Transverse colon (tissue), 3 donors: ENCODE measurements around the gene HOXD10.

Source experiments
- CTCF ChIP-seq, 5 experiments: fragments of 200-600 bp in 3 of 5; fragments of 450-650 bp in 2 of 5; sonication (generic) in 3 of 5; IDR thresholded peaks; 1 replicate in 2 of 5; 2 replicates in 3 of 5; pipeline ENCODE4 v1.5.1; 2016 to 2017; ENCODE audit warnings: antibody characterized with exemption in 5 of 5, inconsistent platforms in 3 of 5, mild to moderate bottlenecking in 2 of 5, moderate library complexity in 1 of 5
- EP300 ChIP-seq: sonication (generic); formaldehyde crosslinking; IDR thresholded peaks from one replicate; pipeline ENCODE4 v1.6.1; 2017; ENCODE audit warnings: antibody characterized with exemption, low read depth
- POLR2A ChIP-seq: fragments of 450-650 bp; IDR thresholded peaks from one replicate; pipeline ENCODE4 v1.6.1; 2016; ENCODE audit warnings: antibody characterized with exemption, mild to moderate bottlenecking, moderate library complexity

GRCh38 chr2:176109946-176110345 is 6.6 kb upstream of the HOXD10 start:
- TF ChIP-seq EP300 (no peak), CTCF (IDR thresholded peaks at IDR 0.05) (no peak), POLR2A (no peak)
